IgD-negative memory B cell (primary cell): ENCODE results near the gene ARHGAP19. TPM values are rescaled to one million over a fixed set of nuclear protein-coding genes. Genes with fewer than 3 reads are reported as not detected.

Source experiments
- H3K27ac Mint-ChIP-seq, 3 donors: one replicate each; pipeline ENCODE4 v1.8.0; 2020 to 2022; ENCODE audit warnings: mild to moderate bottlenecking in 3 of 3, mixed read lengths in 3 of 3, moderate library complexity in 1 of 3
- H3K27me3 Mint-ChIP-seq: one replicate; pipeline ENCODE4 v1.8.0; 2021; ENCODE audit warnings: mixed read lengths
- H3K36me3 Mint-ChIP-seq: one replicate; pipeline ENCODE4 v1.8.0; 2020; ENCODE audit warnings: mild to moderate bottlenecking, mixed read lengths
- H3K4me1 Mint-ChIP-seq, 3 donors: one replicate each; pipeline ENCODE4 v1.8.0; 2020 to 2022; ENCODE audit warnings: mixed read lengths in 3 of 3, mild to moderate bottlenecking in 1 of 3
- H3K4me3 Mint-ChIP-seq, 4 donors: one replicate each; pipeline ENCODE4 v1.8.0; 2020 to 2022; ENCODE audit warnings: mild to moderate bottlenecking in 4 of 4, mixed read lengths in 4 of 4, moderate library complexity in 3 of 4
- H3K9me3 Mint-ChIP-seq, 3 donors: one replicate each; pipeline ENCODE4 v1.8.0; 2020 to 2021; ENCODE audit warnings: mixed read lengths in 3 of 3, mild to moderate bottlenecking in 1 of 3
- polyA plus RNA-seq: library from polyadenylated mRNA; unstranded; fragments of 300-500 nt; fragmentation: Illumina TruSeq; gene quantifications from one replicate; pipeline ENCODE4 v1.2.3, GENCODE V29; 2021

The ARHGAP19 gene
- polyA plus RNA-seq, 1 donor from 2014 or later = 7.3 TPM

DNA sequence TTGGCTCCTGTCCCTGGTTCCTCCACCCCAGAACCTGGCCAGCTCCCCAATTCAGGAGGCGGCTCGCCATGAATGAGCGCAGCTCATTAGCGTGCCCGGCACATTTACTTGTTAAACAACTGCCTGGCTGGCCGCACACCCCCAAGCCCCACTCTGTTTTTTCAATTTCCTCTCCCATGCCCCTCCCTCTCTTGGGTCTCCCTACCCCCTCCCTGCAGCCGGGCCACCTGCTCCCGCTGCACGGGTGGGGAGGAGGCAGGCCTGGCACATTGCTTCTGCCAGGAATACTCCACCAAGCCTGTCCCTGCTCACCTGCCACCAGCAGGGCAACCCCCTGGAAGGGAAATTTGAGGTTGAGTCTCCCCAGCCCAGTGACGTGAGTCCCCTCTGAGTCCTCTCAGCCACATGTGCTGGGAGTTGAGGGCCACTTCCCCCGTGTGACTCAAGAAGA, 104.2 kb downstream of the ARHGAP19 start:
- Mint-ChIP-seq H3K4me1 (peaks cover 3 to 5% (median 4%) of the 10 kb centered on the region in 3 donors), H3K9me3 (peaks cover 0 to 2% (median 0%) of the 10 kb centered on the region in 3 donors), H3K36me3 (no peaks in the 10 kb centered on the region), H3K27me3 (peaks cover 41% of the 10 kb centered on the region), H3K27ac (no peak overlapping the region), H3K4me3 (peak overlapping the region in 1 of 4 donors; percentile 28)

DNA sequence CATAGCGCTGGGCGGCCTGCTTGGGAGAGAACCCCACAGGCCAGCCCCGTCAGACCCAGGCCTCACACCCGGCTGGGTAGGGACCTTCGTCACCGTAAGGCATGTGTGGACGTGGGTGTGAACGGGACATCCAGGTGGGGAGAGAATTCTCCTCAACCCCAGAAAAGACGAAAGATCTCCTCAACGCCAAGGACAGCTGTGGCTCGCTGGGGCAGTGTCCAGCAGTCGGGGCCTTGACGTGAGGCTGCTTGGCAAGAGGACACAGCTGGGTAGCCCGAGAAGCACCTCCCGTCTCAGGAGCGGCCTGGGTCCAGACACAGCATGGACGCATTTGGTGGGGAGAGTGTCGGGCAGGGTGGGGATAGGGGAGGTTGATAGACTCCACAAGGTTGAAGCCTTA, 105.5 kb downstream of the ARHGAP19 start:
- H3K4me1 Mint-ChIP-seq = peaks cover 3 to 5% (median 4%) of the 10 kb centered on the region in 3 donors
- no peak overlapping the region for H3K27ac Mint-ChIP-seq
- peaks cover 39% of the 10 kb centered on the region for H3K27me3 Mint-ChIP-seq
- H3K36me3 Mint-ChIP-seq = no peaks in the 10 kb centered on the region
- H3K4me3 Mint-ChIP-seq = peak overlapping the region in 1 of 4 donors; percentile 28
- peaks cover 0 to 2% (median 0%) of the 10 kb centered on the region in 3 donors for H3K9me3 Mint-ChIP-seq

DNA sequence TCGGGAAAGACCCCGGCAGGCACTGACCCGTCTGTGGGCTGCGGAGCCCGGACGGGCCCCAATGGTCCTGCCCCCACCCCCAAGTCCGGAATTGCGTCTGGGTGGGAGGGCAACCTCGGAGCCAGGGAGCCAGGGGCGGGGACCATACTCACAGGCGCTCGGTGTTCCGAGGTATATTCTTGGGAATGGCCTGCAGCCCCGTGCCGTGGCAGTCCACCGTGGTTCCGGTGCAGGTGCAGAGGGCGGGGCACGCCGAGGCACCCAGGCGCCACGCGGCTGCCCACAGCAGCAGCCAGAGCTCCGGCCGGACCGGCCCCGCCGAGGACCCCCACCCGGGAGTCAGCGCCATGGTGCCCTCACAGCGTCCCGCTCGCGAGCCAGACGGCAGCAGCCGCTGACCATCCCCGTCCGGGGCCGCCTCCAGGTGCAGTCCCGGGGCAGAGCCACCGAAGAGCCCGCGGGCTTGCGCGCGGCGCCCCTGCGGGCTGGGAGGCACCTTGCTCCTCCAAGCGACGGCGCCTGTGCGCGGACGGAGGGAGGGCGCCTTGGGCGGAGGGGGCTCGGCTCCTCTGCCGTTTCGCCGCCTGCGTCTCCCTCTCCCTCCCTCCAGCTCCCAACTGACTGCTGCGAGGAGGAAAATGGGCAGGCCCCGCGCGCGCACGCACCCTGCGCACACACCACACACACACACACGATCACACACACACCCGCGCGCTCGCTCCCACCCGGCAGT, 106.9 kb downstream of the ARHGAP19 start, which contains the start of gene SLIT1:
TSS of gene SLIT1 (minus strand) at position 634 of the 733 bp plus-strand sequence. CDS start at position 349, 285 bp downstream.
- Mint-ChIP-seq H3K9me3 (peaks cover 0 to 2% (median 0%) of the 10 kb centered on the region in 3 donors), H3K4me1 (peaks cover 3 to 5% (median 4%) of the 10 kb centered on the region in 3 donors), H3K27ac (no peak within 1 kb of the TSS), H3K27me3 (peaks cover 40% of the 10 kb centered on the region), H3K36me3 (no peaks in the 10 kb centered on the region), H3K4me3 (peak within 1 kb of the TSS in 3 of 4 donors; percentile 62 to 77 (median 75))

DNA sequence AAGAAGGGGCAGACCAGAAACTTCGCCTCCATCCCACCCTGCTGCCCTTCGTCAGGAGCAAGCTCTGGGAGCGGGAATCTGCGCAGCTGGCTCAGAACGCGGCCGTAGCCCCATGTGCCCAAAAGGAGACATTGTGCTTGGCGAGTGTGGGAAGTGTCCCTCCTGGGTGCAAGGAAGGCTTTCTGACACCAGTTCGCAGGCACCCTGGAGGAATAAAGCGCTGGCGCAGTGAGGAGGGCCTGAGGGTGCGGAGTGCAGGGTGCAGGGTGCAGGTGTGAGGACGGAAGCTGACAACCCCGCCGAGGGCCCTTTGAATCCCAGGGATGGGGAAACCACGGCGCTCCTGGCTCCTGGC, 107.5 kb downstream of the ARHGAP19 start:
- H3K36me3 Mint-ChIP-seq = no peaks in the 10 kb centered on the region
- H3K27ac Mint-ChIP-seq = no peak overlapping the region
- H3K27me3 Mint-ChIP-seq = peaks cover 45% of the 10 kb centered on the region
- peak overlapping the region in 2 of 4 donors; percentile 75 to 77 for H3K4me3 Mint-ChIP-seq
- peaks cover 3 to 5% (median 4%) of the 10 kb centered on the region in 3 donors for H3K4me1 Mint-ChIP-seq
- H3K9me3 Mint-ChIP-seq = peaks cover 0 to 2% (median 0%) of the 10 kb centered on the region in 3 donors

GRCh38 chr10:97183314-97183713, 109.1 kb downstream of the ARHGAP19 start:
- Mint-ChIP-seq H3K27me3 (peaks cover 50% of the 10 kb centered on the region), H3K36me3 (no peaks in the 10 kb centered on the region), H3K9me3 (peaks cover 0 to 2% (median 0%) of the 10 kb centered on the region in 3 donors), H3K4me3 (no peak overlapping the region), H3K4me1 (peaks cover 3 to 5% (median 4%) of the 10 kb centered on the region in 3 donors), H3K27ac (no peak overlapping the region)

DNA sequence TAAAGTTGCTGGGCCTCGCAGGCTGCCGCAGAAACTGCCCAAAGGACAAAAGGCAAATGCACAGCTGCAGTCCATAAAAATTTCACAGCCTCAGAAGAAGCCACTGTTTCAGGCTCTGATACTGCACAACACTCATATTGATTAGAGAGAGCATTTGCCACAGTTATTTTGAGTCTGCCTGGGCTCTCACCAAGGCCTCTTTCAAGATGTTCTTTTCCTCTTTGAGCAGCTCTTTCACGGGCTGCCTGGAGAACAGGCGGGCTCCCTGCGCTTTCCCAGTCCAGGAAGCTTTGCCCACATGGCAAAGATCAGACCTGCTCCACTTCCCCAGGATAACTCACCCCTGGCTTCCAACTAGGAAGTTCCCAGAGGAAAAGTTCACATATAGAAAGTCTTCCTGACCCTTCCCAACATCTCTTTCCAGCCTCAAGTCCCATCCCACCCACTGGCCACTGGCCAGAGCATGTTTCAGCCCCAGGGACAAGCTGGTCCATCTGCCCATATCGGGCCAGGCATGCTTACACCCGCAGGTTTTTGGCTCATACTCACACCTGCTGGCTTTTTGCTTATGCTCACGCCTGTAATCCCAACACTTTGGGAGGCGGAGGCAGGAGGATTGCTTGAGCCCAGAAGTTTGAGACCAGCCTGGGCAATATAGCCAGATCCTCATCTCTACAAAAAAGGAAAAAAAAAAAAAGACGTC, 110.0 kb downstream of the ARHGAP19 start:
- Mint-ChIP-seq H3K4me3 (no peak overlapping the region), H3K27me3 (peaks cover 46% of the 10 kb centered on the region), H3K36me3 (no peaks in the 10 kb centered on the region), H3K4me1 (peaks cover 3 to 5% (median 4%) of the 10 kb centered on the region in 3 donors), H3K9me3 (no peaks in the 10 kb centered on the region), H3K27ac (peak overlapping the region in 1 of 3 donors; percentile 7)

DNA sequence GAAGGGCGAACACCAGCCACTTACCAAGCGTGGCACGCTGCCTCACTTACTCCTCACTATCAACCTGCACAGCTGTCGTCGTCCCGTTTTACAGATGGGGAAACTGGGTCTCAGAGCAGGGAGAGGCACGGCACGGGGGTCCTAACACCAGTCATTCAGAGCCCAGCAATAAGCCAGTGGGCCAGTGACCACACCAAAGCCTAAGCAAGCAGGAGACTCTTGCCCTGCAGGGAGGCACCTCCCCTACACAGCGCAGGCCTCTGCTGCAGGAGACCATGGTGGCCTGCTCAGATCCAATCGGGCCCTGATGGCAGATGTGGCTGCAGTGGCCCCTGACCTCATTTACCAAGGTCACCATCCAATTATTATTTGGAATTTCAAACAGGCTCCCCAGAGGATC, 111.5 kb downstream of the ARHGAP19 start:
- H3K27ac Mint-ChIP-seq = no peak overlapping the region
- peaks cover 2 to 5% (median 3%) of the 10 kb centered on the region in 3 donors for H3K4me1 Mint-ChIP-seq
- H3K9me3 Mint-ChIP-seq = no peaks in the 10 kb centered on the region
- H3K27me3 Mint-ChIP-seq = peaks cover 35% of the 10 kb centered on the region
- no peak overlapping the region for H3K4me3 Mint-ChIP-seq
- H3K36me3 Mint-ChIP-seq = no peaks in the 10 kb centered on the region

GRCh38 chr10:97180363-97180755, 112.1 kb downstream of the ARHGAP19 start:
- Mint-ChIP-seq H3K9me3 (no peaks in the 10 kb centered on the region), H3K4me3 (no peak overlapping the region), H3K36me3 (no peaks in the 10 kb centered on the region), H3K4me1 (peaks cover 2 to 5% (median 3%) of the 10 kb centered on the region in 3 donors), H3K27ac (no peak overlapping the region), H3K27me3 (peaks cover 35% of the 10 kb centered on the region)

- H3K4me3 Mint-ChIP-seq = no peak overlapping the region
- no peaks in the 10 kb centered on the region for H3K9me3 Mint-ChIP-seq
- no peaks in the 10 kb centered on the region for H3K36me3 Mint-ChIP-seq
- peaks cover 33% of the 10 kb centered on the region for H3K27me3 Mint-ChIP-seq
- H3K27ac Mint-ChIP-seq = no peak overlapping the region
- peaks cover 2 to 5% (median 2%) of the 10 kb centered on the region in 3 donors for H3K4me1 Mint-ChIP-seq
Observed at GRCh38 chr10:97179731-97180362, 112.6 kb downstream of the ARHGAP19 start.

- Mint-ChIP-seq H3K4me3 (no peak overlapping the region), H3K4me1 (peaks cover 0 to 1% (median under 1%) of the 10 kb centered on the region in 3 donors), H3K36me3 (no peaks in the 10 kb centered on the region), H3K27me3 (peaks cover 27% of the 10 kb centered on the region), H3K9me3 (no peaks in the 10 kb centered on the region), H3K27ac (no peak overlapping the region)
Observed at GRCh38 chr10:97179311-97179710, 113.1 kb downstream of the ARHGAP19 start.

DNA sequence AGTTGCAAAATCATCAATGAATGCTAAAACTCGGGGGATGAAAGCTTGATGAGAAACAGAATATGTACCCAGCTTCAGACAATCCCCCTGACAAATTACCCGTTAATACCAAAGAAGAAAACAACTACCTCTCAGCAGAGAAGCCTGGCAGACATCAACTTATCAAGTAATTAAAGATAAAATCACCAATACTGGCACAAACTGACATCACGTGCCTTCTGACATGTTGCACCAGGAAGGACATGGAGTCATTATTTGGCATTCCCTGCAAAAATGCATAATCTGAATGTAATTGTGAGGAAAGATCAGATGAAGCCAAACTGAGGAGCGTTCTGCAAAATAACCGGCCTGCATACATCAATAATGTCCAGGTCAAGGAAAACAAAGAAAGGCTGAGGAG, 114.4 kb downstream of the ARHGAP19 start:
- H3K4me3 Mint-ChIP-seq = no peak overlapping the region
- no peaks in the 10 kb centered on the region for H3K36me3 Mint-ChIP-seq
- peaks cover 17% of the 10 kb centered on the region for H3K27me3 Mint-ChIP-seq
- H3K9me3 Mint-ChIP-seq = no peaks in the 10 kb centered on the region
- no peaks in the 10 kb centered on the region for H3K4me1 Mint-ChIP-seq
- H3K27ac Mint-ChIP-seq = no peak overlapping the region

GRCh38 chr10:97176226-97176625, 116.2 kb downstream of the ARHGAP19 start:
- no peak overlapping the region for H3K27ac Mint-ChIP-seq
- peaks cover 16% of the 10 kb centered on the region for H3K27me3 Mint-ChIP-seq
- H3K4me3 Mint-ChIP-seq = no peak overlapping the region
- no peaks in the 10 kb centered on the region for H3K9me3 Mint-ChIP-seq
- H3K4me1 Mint-ChIP-seq = no peaks in the 10 kb centered on the region
- H3K36me3 Mint-ChIP-seq = no peaks in the 10 kb centered on the region

DNA sequence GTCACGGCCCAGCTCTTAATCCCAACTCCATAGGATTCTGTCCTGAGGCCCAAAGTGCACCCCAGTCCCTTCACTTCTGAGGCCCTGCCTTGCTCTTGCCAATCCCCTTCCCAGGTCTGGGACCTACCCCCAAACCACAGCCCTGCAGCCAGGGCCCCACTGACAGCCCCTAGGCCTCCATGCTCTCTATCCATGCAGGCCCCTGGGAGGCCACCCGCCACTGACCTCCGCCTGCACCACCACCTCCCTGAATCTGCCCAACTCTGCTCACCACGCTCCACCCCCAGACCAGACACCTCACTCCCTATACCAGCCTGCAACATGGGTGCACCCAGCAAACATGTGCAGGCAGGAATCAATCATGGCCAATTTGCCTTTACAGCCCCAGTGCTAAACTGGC, 116.9 kb downstream of the ARHGAP19 start:
- Mint-ChIP-seq H3K4me3 (no peak overlapping the region), H3K27ac (no peak overlapping the region), H3K27me3 (peaks cover 15% of the 10 kb centered on the region), H3K36me3 (no peaks in the 10 kb centered on the region), H3K4me1 (no peaks in the 10 kb centered on the region), H3K9me3 (no peaks in the 10 kb centered on the region)

DNA sequence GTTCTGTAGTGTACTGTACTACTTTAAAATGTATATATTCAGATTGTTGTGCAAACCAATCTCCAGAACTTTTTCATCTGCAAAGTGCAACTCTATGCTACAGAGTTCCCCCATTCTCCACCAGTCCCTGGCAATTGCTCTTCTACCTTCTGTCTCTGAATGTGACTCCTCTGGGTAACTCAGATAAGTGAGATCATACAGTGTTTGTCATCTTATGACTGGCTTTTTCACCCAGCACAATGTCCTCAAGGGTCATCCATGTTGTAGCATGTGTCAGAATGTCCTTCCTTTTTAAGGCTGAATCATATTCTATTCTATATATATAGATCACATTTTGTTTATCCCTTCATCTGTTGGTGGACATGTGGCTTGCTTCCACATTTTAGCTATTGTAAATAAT, 117.5 kb downstream of the ARHGAP19 start:
- no peak overlapping the region for H3K27ac Mint-ChIP-seq
- H3K4me3 Mint-ChIP-seq = no peak overlapping the region
- H3K4me1 Mint-ChIP-seq = no peaks in the 10 kb centered on the region
- no peaks in the 10 kb centered on the region for H3K9me3 Mint-ChIP-seq
- H3K27me3 Mint-ChIP-seq = peaks cover 10% of the 10 kb centered on the region
- H3K36me3 Mint-ChIP-seq = no peaks in the 10 kb centered on the region

DNA sequence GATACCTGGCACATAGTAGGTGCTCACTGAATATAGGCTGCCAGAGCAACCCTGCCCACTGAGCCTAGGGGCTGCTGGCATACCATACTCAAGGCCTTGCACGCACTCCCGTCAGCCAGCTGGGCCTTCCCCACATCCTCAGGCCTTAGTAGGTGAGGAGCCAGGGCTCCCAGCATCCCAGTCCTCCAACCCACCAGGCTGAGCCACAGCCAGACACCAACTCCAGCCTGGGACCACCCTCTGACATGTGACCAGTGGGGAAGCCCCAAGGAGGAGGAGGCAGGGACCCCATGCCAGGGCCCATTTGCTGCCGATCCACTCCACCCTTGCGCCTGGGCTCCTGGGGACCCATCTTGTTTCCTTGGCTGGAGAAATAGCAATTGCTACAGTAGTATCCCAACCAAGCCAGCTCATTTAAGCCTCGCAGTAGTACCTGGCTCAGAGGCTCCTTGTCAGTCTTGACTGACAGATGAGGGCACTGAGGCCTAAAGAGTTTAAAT, 118.1 kb downstream of the ARHGAP19 start:
- Mint-ChIP-seq H3K4me3 (no peak overlapping the region), H3K9me3 (no peaks in the 10 kb centered on the region), H3K27me3 (peaks cover 7% of the 10 kb centered on the region), H3K27ac (no peak overlapping the region), H3K36me3 (no peaks in the 10 kb centered on the region), H3K4me1 (no peaks in the 10 kb centered on the region)
